Panc1 (cell line): Measurements from ENCODE around the gene GNA12.

Source experiments
- POLR2AphosphoS5 ChIP-seq: IDR thresholded peaks from 2 replicates; pipeline ENCODE4 v1.6.1; 2012; ENCODE audit warnings: mild to moderate bottlenecking, low read depth, low read length, moderate library complexity
- SIN3A ChIP-seq: IDR thresholded peaks from 2 replicates; pipeline ENCODE4 v1.6.1; 2012; ENCODE audit warnings: low read depth, mild to moderate bottlenecking, low read length, moderate library complexity, borderline replicate concordance; ENCODE audit not compliant: insufficient read depth
- TCF7L2 ChIP-seq: IDR thresholded peaks from 2 replicates; pipeline ENCODE4 v1.6.1; 2011; ENCODE audit warnings: mild to moderate bottlenecking, low read depth, low read length, inconsistent platforms
- TF ChIP-seq, protein P1 (sequence below): fragments of 450-650 bp; IDR thresholded peaks from 2 replicates; pipeline ENCODE4 v1.5.1; 2017; ENCODE audit warnings: mild to moderate bottlenecking
- TF ChIP-seq, protein P2 (sequence below), 2 experiments: IDR thresholded peaks; 2 replicates each; pipeline ENCODE4 v1.6.1; 2011 to 2012; ENCODE audit warnings: low read depth in 2 of 2, control low read depth in 1 of 2, low read length in 1 of 2, mild to moderate bottlenecking in 1 of 2, moderate library complexity in 1 of 2; ENCODE audit not compliant: insufficient read depth in 1 of 2

GRCh38 chr7:2775376-2775775 lies 68.7 kb downstream of the GNA12 start:
- TF ChIP-seq SIN3A (no peak), POLR2AphosphoS5 (no peak), TCF7L2 (no peak)
- TF ChIP-seq, protein P1, sequence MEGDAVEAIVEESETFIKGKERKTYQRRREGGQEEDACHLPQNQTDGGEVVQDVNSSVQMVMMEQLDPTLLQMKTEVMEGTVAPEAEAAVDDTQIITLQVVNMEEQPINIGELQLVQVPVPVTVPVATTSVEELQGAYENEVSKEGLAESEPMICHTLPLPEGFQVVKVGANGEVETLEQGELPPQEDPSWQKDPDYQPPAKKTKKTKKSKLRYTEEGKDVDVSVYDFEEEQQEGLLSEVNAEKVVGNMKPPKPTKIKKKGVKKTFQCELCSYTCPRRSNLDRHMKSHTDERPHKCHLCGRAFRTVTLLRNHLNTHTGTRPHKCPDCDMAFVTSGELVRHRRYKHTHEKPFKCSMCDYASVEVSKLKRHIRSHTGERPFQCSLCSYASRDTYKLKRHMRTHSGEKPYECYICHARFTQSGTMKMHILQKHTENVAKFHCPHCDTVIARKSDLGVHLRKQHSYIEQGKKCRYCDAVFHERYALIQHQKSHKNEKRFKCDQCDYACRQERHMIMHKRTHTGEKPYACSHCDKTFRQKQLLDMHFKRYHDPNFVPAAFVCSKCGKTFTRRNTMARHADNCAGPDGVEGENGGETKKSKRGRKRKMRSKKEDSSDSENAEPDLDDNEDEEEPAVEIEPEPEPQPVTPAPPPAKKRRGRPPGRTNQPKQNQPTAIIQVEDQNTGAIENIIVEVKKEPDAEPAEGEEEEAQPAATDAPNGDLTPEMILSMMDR = no peak
- TF ChIP-seq, protein P2, sequence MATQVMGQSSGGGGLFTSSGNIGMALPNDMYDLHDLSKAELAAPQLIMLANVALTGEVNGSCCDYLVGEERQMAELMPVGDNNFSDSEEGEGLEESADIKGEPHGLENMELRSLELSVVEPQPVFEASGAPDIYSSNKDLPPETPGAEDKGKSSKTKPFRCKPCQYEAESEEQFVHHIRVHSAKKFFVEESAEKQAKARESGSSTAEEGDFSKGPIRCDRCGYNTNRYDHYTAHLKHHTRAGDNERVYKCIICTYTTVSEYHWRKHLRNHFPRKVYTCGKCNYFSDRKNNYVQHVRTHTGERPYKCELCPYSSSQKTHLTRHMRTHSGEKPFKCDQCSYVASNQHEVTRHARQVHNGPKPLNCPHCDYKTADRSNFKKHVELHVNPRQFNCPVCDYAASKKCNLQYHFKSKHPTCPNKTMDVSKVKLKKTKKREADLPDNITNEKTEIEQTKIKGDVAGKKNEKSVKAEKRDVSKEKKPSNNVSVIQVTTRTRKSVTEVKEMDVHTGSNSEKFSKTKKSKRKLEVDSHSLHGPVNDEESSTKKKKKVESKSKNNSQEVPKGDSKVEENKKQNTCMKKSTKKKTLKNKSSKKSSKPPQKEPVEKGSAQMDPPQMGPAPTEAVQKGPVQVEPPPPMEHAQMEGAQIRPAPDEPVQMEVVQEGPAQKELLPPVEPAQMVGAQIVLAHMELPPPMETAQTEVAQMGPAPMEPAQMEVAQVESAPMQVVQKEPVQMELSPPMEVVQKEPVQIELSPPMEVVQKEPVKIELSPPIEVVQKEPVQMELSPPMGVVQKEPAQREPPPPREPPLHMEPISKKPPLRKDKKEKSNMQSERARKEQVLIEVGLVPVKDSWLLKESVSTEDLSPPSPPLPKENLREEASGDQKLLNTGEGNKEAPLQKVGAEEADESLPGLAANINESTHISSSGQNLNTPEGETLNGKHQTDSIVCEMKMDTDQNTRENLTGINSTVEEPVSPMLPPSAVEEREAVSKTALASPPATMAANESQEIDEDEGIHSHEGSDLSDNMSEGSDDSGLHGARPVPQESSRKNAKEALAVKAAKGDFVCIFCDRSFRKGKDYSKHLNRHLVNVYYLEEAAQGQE (IDR thresholded peaks at IDR 0.05; ENCODE audit: insufficient read depth in 1 of 2, low read depth in 2 of 2, low read length in 1 of 2) = no peak
